Loucy (cell line): ENCODE results near the gene IL17RD.

Source experiments
- EZH2phosphoT487 ChIP-seq: fragments of 200-600 bp; IDR thresholded peaks from 2 replicates; pipeline ENCODE4 v1.6.1; 2018; ENCODE audit warnings: antibody characterized with exemption, mild to moderate bottlenecking, moderate library complexity, borderline replicate concordance
- TF ChIP-seq, protein P1 (sequence below): fragments of 200-600 bp; sonication (generic); conservative IDR thresholded peaks from 2 replicates; pipeline ENCODE4 v1.5.1; 2014; ENCODE audit warnings: mild to moderate bottlenecking, antibody characterized with exemption, low read length

GRCh38 chr3:57128826-57129667 is 36.1 kb downstream of the IL17RD start:
- TF ChIP-seq, protein P1, sequence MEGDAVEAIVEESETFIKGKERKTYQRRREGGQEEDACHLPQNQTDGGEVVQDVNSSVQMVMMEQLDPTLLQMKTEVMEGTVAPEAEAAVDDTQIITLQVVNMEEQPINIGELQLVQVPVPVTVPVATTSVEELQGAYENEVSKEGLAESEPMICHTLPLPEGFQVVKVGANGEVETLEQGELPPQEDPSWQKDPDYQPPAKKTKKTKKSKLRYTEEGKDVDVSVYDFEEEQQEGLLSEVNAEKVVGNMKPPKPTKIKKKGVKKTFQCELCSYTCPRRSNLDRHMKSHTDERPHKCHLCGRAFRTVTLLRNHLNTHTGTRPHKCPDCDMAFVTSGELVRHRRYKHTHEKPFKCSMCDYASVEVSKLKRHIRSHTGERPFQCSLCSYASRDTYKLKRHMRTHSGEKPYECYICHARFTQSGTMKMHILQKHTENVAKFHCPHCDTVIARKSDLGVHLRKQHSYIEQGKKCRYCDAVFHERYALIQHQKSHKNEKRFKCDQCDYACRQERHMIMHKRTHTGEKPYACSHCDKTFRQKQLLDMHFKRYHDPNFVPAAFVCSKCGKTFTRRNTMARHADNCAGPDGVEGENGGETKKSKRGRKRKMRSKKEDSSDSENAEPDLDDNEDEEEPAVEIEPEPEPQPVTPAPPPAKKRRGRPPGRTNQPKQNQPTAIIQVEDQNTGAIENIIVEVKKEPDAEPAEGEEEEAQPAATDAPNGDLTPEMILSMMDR, result no peak
- TF ChIP-seq EZH2phosphoT487, result no peak
